ENCODE data around the gene POLR3H.

Gene POLR3H

DNA sequence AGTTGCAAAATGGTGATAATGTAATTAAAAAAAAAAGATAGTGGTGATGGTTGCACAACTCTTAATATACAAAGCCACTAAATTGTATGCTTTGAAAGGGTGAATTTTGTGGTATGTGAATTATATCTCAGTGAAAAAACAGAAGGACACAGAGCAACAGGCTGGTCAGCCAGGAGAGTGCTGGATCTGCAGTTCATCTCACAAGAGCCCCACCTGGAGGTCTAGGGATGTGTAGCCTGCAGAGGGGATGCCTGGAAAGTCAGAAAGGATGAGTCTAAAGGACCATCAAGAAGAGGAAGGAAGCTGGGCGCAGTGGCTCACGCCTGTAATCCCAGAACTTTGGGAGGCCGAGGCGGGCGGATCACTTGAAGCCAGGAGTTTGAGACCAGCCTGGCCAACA, 9.0 kb downstream of the POLR3H start:
- no peak for DNase-seq (ENCODE audit: low read depth in 2 of 2)

DNA sequence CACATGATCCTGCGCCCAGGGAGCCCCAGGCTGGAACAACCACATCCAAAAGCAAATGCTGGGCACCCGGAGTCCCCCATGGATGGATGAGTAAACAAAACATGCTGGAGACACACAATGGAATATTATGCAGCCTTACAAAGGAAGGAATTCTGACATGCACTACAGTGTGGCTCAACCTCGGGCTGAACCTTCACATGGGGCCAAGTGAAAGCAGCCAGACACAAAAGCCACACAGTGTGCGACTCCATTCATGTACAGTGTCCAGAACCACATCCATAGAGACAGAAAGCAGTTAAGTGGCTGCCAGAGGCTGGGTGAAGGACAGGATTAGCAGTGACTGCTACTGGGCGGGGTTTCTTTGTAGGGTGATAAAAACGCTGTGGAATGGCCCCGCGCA, 10.1 kb downstream of the POLR3H start:
- no peak for DNase-seq (ENCODE audit: low read depth in 2 of 2)

DNA sequence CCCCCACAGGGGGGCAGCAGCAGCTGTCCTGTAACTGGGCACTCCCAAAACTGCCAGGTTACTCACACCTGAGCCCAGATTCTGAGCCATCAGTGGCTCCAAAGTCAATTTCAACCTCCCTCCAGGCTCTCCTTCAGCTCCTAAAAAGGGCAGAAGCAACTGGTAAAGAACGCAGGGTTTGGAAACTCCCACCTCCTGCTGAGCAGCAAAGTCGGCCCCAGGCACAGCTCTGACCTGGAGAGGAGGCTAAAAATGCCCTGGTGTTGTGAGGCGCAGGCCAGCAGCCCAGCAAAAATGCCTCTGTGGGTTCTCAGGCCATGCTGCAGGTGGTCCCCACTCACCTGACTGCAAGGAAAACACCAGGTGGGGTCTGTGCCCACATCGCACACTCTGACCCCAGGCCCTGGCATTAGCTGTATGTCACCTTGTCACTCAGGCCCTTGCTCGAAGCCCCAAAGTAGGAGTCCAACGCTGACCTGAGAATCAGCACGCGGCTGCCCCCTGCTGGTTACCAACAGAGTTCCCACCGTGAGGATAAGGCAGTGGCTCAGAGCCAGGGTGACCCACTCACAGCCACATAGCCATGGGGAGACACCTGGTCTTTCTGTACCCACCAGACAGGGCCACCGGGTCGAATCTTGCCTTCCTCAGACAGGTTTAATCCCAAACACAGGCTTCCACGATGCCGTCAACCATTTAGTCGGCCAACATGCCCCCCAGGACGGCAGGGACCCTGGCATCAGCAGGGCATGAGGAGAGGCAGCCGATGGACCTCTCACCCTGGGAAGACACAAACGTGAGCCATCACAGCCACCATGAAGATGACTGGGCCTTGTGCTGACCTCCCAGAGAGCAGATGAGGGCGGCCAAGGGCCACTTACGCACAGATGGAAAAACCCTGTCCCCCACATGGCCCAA, 11.1 kb downstream of the POLR3H start:
- DNase-seq (ENCODE audit: low read depth in 2 of 2): peak; percentile 45 to 51

DNA sequence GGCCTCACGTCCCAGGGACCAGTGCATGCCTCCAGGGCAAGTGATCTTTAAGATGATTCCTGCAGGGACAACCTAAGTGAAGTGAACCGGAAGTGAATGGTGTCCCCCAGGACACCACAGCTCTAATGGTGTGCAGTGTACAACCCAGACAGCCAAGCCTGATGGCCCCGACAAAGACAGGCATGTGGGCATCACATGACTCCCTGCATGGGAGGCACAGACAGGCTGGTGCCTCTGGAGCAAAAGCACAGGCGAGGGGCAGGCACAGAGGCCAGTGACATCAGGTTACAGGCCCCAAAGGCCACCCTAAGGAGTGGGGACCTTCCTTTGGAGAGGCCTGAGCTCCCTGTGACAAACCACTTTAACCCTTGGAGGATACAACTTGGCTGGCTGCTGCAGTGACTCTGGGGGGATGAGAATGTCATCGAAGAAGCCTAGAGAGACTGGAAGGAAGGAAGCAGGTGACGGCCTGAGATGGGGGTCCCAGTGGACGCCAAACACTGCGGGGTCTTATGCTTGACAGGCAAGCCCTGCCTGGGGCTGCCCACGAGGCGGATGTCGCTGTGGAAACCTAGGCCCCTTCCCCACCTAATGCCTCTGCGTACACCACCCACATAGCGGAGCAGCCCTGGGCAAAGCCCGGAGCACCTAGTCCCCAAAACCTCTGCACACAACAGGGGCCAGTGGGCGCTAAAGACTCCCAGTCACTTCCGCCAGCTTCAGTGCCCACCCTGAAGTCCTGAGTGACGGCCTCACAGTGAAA, 12.4 kb downstream of the POLR3H start:
- DNase-seq (ENCODE audit: low read depth in 2 of 2): no peak

DNA sequence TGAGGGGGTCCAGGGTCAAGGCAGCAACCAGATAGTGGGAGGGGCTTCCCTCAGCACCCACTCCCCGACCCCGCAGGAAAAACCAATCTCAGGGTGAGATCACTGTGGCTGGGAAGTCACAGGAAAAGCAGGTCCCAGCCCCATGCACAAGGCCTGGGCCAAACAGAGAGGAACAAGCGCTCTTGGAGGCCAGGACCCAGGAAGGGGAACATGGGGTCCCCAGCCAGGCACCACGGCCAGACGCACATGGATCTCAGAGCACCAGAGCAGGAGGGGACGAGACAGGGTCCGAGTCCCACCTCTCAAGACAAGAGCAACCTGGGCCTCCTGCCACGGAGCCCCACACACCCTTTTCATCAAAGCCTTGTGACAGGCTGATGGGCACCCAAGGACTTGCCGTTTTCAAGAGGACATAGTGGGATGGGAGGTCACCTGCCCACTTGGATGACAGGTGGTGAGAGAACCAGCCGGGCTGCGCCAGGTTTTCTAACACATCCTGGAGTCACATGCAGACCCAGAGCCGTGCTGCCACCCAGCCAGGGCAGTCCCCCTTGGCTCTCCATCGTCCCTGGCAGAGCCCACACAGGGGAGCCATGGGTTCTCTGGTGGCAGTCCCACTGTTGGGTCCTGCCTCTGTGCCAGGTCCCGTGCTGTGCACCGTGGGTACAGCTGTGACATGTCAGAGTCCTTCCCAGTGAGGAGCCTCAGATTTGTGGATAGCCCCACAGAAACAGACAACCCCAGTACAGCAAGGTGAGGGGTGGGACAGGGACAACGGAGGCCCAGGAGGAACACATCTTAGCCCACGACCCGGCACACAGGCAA, 13.2 kb downstream of the POLR3H start:
- no peak for DNase-seq (ENCODE audit: low read depth in 2 of 2)

DNA sequence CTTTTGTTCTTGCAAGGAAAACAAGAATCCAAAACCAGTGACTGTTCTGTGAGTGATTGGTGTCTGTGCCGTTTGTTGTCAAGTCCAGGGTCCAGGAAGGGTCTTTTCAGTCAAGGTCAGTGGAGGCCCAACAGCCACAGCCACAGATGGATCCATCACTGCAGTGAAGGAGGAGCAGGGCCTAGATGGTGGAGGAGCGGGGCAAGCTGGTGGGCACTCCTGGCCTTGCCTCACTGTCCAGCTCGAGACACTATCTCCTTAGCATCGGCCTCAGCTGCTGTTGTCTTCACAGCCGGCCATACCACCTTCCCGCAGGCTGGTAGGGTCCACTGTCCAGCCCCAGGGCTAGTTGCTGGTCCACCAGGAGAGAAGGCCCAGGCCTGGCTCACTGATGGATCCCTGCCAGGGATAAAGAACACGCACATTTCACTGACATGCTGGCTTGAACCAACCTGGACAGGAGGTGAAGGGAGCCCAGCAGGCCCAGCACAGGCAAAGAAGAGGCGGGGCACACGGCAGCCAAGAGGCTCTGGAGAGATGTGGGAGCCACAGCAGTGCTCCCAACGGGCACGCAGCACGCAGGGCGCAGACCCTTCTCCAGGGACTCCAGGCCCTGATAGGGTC, 15.2 kb downstream of the POLR3H start:
- DNase-seq (ENCODE audit: low read depth in 2 of 2): no peak

DNA sequence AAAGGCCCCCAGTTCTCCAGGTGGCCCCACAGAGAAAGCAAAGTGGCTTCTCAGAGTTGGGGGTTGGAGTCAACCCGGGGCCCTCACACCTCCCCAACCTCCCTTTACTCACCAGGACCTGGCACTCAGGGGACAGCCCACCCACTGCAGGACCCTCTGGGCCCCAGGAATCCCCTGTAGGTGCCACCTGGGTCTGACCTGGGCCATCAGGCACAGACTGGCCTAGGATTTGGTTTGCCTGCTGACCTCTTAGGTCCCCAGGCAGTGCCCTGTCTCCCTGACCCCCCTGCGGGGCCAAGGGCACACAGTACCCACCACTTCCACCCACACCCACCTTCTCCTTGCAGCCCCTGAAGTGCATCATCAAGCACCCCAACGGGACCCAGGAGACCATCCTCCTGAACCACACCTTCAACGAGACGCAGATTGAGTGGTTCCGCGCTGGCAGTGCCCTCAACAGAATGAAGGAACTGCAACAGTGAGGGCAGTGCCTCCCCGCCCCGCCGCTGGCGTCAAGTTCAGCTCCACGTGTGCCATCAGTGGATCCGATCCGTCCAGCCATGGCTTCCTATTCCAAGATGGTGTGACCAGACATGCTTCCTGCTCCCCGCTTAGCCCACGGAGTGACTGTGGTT, 16.0 kb downstream of the POLR3H start:
- no peak for DNase-seq (ENCODE audit: low read depth in 2 of 2)

DNA sequence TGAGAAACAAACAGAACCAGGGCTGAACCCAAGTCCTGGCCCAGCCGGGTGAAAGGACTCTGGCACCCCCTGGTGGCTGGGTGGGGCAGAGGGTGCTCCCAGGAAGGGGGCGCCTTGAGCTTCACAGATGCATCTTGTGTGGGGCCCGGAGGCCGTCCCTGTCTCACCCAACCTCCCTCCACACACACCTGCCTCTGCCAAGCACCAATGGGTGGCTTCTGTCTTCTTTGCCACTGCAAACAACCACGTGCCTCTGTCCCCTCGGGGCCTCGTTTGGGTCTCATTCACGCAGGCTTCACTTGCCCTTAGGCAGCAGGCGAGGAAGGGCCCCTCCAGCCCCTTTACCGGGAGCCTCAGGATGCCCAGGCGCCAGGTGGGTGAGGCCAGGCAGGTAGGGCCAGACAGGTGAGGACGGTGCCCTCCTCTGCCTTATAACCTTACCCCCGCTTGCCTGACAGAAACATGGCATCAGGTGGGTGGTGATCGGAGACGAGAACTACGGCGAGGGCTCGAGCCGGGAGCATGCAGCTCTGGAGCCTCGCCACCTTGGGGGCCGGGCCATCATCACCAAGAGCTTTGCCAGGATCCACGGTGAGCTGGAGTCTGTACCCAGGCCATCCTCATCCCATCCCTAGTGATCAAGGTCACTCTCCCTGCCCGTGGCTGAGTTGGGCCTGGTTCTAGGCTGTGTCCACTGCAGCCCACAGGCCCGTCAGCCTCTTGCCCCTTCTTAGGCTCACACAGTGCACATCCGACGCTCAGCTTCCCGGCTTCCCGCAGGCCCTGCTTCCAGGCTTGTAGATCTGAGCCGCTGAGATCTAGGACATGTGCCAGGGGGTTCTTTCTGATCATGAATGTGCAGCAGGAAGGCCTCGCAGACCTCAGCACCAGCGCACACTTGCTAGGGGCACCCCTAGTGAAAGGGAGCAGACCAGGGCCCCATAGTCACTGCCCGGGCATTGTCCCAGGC, 17.2 kb downstream of the POLR3H start:
- peak; percentile 32 for DNase-seq (ENCODE audit: low read depth in 2 of 2)

DNA sequence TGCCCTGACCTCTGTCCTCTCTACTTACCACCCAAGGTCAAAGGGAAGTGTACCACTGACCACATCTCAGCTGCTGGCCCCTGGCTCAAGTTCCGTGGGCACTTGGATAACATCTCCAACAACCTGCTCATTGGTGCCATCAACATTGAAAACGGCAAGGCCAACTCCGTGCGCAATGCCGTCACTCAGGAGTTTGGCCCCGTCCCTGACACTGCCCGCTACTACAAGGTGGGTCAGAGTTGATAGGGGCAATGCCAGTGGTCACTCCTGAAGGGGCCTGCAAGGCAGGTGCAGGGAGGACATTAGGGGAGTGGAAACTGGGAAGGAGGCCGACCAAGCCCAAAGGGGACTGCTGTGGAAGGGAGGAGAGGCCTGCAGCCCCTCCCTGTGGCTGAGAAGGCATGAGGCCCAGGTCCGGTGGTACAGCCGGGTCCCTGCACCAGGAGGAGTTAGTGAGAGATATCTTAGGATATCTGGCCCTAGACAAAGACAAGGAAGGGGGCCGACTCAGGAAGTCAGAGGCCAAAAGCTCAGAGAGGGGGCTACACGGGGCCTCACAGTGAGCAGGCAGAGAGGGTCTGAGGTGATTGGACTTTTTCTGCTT, 17.9 kb downstream of the POLR3H start:
- DNase-seq (ENCODE audit: low read depth in 2 of 2): no peak

DNA sequence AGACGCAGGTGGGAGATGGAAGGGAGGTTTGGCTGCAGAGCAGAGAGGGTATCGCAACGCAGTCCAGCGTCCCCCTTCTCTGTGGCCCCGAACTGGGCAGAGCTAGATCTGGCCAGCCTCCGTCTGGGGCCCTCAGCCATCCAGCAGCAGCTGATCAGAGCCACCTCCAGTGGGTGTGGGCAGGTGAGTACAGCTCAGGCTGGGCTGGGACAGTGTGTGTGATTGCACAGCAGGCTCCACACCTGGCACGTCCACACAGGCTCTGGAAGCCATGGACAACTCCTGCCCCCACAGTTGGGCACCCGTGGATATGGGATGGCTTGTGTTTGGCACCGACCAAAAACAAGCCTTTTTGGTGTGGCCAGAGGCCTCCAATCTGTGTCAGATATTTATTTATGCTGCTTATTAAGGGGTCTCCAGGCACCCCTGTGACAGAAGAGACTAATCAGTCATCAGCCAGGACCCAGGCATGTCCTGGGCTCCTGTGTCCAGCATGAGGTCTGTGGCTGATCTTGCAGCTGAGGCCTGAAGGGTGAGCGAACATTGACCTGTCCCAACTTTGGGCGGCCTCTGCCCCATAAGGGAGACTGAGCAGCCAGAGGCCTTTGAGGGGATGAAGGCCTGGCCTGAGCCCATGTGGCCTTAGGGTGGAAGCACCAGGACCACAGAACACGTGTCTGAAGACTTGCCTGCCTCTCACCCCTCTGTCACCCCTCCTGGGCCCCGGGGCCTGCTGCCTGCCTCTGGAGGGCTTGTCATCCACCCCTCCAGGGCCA, 18.6 kb downstream of the POLR3H start:
- DNase-seq (ENCODE audit: low read depth in 2 of 2): no peak

DNA sequence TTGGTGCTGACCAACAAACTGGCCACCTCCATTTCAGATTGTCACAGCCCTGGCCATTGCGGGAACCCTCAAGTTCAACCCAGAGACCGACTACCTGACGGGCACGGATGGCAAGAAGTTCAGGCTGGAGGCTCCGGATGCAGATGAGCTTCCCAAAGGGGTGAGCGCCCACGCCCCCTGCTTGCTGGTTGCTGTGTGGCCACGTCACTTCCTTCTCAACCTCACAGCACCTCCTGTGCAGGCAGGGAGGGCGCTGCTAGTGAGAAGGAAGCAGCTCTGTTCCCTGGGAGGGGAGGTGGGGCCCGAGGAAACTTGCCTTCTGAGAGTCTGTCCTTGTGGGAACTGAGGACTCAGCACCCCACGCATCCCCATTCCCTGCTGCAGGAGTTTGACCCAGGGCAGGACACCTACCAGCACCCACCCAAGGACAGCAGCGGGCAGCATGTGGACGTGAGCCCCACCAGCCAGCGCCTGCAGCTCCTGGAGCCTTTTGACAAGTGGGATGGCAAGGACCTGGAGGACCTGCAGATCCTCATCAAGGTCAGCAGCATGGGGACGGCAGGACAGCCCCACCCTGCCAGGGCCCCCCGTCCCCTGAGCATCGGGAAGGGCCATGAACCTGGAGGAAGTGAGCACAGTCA, 19.3 kb downstream of the POLR3H start:
- DNase-seq (ENCODE audit: low read depth in 2 of 2): peak; percentile 28 to 42

DNA sequence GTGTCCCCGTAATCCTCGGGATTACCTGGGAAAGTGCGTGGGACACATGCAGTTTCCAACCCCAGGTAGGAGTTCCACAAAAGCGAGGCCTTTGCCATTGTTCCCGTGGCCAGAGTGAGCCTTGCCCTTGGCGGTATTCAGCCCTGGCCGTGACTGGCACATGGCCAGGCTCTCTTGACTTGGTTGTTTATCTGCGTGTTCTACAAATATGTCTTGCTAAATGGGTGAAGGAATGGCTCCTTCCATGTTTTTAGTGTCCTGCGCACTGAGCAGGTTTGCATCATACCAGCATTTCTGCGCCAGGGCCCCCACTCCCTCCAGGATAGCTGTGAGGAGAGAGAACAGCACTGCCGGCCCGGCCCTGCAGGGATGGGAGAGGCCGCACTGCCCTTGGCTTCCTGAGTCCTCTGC, 20.0 kb downstream of the POLR3H start:
- no peak for DNase-seq (ENCODE audit: low read depth in 2 of 2)

DNA sequence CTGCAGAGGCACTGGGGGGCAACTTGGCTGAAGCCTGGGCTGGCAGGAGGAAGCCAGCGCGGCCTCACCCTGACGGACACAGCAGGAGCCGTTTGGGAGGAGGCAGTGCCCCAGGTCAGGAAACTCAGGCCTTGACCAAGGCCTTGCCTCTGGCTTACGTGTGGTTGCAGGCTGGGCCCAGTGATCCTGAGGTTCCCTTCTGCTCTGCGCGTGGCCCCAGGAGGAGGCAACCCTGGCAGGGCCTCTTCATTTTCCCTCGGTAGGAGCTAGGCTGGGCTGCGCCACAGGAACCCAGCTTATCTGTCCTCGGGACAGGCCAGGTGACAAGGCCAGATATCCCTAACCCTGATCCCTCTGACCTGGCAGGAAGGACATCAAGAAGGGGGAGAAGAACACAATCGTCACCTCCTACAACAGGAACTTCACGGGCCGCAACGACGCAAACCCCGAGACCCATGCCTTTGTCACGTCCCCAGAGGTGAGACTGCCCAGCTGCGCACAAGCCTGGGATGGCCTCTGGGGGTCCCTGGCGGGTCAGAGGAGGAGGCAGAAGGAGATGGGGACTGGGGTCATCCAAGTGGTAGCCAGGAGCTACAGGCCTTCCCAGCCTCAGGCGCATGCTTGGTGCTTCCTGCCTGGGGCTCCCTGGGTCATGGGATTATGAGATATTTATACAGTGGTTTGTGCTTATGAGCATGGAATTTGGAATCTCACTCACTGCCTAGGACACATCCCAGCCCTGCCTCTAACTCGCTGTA, 20.6 kb downstream of the POLR3H start:
- DNase-seq (ENCODE audit: low read depth in 2 of 2): no peak

DNA sequence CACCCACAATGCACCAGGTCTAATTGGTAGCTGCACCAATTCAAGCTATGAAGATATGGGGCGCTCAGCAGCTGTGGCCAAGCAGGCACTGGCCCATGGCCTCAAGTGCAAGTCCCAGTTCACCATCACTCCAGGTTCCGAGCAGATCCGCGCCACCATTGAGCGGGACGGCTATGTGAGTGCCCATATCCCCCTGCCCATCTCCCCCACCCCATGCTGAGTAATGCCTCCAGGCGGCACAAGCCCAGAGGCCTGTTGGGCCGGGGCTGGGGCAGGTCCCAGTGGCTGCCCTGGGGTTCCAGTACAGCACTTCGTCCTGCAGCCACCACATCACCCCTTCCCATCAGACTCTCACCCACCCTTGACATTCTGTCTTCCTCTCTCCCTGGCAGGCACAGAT, 21.5 kb downstream of the POLR3H start:
- no peak for DNase-seq (ENCODE audit: low read depth in 2 of 2)

DNA sequence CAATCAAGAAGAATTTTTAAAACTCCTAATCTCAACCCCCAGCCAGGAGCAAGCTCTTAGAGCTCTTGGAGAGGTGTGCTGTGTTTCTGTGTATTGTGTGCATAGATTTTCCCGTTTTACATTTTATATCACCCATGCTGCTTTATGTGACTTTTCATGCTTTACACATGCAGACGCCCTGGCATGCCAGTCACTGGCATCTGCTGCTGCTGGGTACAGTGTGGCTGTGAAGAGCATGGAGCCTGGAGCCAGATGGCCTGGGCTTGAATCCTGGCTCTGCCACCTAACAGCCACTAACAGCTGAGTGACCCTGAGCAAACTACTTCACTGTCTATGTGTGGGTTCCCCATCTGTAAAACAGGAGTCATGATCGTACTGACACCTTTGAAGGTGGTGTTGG, 23.1 kb downstream of the POLR3H start:
- DNase-seq (ENCODE audit: low read depth in 2 of 2): no peak

DNA sequence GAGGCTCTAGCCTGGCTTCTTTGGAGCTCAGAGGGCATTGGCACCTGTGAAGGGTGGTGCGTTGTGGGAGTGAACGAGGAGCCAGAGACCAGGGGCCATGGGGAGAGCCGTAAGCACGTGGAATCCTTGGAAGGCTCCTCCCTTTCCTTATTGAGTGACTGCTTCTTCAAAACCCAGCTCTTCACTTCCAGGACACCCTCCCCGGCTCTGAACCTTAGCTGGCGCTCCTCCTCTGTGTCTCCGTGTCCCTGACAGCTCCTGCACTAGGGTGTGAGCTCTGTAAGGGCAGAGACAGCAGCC, 26.3 kb downstream of the POLR3H start:
- DNase-seq (ENCODE audit: low read depth in 2 of 2): no peak

DNA sequence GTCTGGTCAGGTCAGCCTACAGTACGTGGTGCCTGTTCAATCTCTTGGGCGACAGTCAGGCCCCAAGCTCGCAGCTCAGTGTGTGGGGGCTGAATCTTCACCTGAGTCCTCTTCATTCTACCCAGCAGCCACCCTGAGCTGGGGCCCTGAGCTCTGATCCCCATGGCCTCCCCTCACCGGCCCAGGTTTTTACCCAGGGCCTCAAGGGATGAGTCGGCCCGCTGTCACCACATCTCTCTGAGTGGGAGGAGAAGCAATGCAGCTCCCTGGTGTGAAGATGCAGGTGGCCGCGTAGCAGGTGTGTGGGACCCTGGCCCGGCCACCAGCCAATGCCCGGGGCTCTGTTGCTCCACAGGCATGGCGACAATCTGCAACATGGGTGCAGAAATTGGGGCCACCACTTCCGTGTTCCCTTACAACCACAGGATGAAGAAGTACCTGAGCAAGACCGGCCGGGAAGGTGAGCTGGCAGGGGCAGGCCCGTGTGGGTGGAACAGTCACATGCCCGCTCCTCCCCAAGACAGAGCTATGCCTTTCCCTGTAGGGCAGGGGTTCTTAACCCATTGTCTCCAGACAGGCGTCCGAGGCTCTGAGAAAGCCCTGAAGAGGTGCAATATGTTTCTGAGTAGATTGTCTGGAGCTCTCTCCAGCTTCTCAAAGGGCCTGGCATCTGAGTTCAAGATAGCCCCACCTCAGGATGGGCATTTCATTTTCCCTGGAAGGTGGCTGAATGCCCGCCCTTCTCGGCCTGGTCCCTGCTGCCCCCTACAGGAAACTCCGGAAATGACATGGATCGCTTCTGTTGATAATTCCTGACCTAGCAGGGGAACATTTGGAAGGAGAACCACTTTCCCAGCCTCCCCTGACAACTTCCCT, 26.9 kb downstream of the POLR3H start:
- peak in 1 of 2 donors; percentile 42 for DNase-seq (ENCODE audit: low read depth in 2 of 2)

All from stimulated activated CD8-positive, alpha-beta memory T cell treated with anti-CD3 and anti-CD28 coated beads, Interleukin-15, amount 100 ng/mL, for 48 hours (primary cell).